Smooth muscle cell (in vitro differentiated cells): Measurements from ENCODE around the gene TNIK. TPM values are rescaled to one million over a fixed set of nuclear protein-coding genes. Genes with fewer than 3 reads are reported as not detected.

Experiments used
- DNase-seq: peaks from one replicate; lab custom pipeline; 2025; ENCODE audit not compliant: unreplicated experiment; lab: John Stamatoyannopoulos, UW
- H2AFZ ChIP-seq: fragments of 200-600 bp; sonication (generic); 2 replicates; pipeline ENCODE4 v1.6.0; 2016; ENCODE audit warnings: antibody characterized with exemption, low read depth, mild to moderate bottlenecking
- H3F3A ChIP-seq: fragments of 200-600 bp; sonication (generic); 2 replicates; pipeline ENCODE4 v1.6.0; 2017; ENCODE audit warnings: antibody characterized with exemption, low read depth
- H3K27ac ChIP-seq: fragments of 200-600 bp; sonication (generic); 2 replicates; pipeline ENCODE4 v1.5.1; 2016; ENCODE audit warnings: low read depth, mild to moderate bottlenecking
- H3K27me3 ChIP-seq: fragments of 200-600 bp; sonication (generic); 2 replicates; pipeline ENCODE4 v1.6.1; 2016; ENCODE audit warnings: low read depth, mild to moderate bottlenecking
- H3K36me3 ChIP-seq: fragments of 200-600 bp; sonication (generic); 2 replicates; pipeline ENCODE4 v1.5.1; 2016; ENCODE audit warnings: low read depth
- H3K4me1 ChIP-seq: fragments of 200-600 bp; sonication (generic); 2 replicates; pipeline ENCODE4 v1.5.1; 2016; ENCODE audit warnings: low read depth
- H3K4me2 ChIP-seq: fragments of 200-600 bp; sonication (generic); 2 replicates; pipeline ENCODE4 v1.6.0; 2016; ENCODE audit warnings: mild to moderate bottlenecking
- H3K4me3 ChIP-seq: fragments of 200-600 bp; sonication (generic); 2 replicates; pipeline ENCODE4 v1.5.1; 2016; ENCODE audit warnings: mild to moderate bottlenecking
- H3K79me2 ChIP-seq: fragments of 200-600 bp; sonication (generic); 2 replicates; pipeline ENCODE4 v1.6.0; 2016; ENCODE audit warnings: low read depth, mild to moderate bottlenecking
- H3K9ac ChIP-seq: fragments of 200-600 bp; sonication (generic); 2 replicates; pipeline ENCODE4 v1.6.0; 2016; ENCODE audit warnings: low read depth
- H3K9me3 ChIP-seq: fragments of 200-600 bp; sonication (generic); replicated peaks from 2 replicates; pipeline ENCODE4 v1.5.1; 2016; ENCODE audit warnings: low read depth
- H4K20me1 ChIP-seq: fragments of 200-600 bp; sonication (generic); 2 replicates; pipeline ENCODE4 v1.6.0; 2016; ENCODE audit warnings: low read depth
- CTCF ChIP-seq: fragments of 200-600 bp; sonication (generic); IDR thresholded peaks from 2 replicates; pipeline ENCODE4 v1.5.1; 2017; ENCODE audit warnings: borderline replicate concordance, mild to moderate bottlenecking, antibody characterized with exemption; ENCODE audit not compliant: insufficient read depth, poor library complexity, severe bottlenecking
- WGBS: methylation state at CpG from one replicate; pipeline ENCODE4 v1.1.7; 2016; ENCODE audit warnings: low lambda C conversion rate; 5-methylcytosine and 5-hydroxymethylcytosine counted together
- polyA plus RNA-seq: library from polyadenylated mRNA; unstranded; fragments of >200 nt; fragmentation: Nextera tagmentation; extraction: Ambion mirVana; gene quantifications from 2 replicates; pipeline ENCODE4 v1.2.1, GENCODE V29; 2016
- total RNA-seq: library from RNA; depleted of rRNA; stranded (reverse); fragments of >200 nt; gene quantifications from 2 replicates; pipeline ENCODE4 v1.2.3, GENCODE V29; 2014

Gene TNIK
- total and polyA plus RNA-seq, 2 experiments from 2014 or later: 10.4 to 12.5 TPM

- no peaks in the 10 kb centered on the region for H4K20me1 ChIP-seq
- no peak for TF ChIP-seq CTCF
- WGBS: 45% methylated on average over 4 of the region's 4 CpGs
Measured at GRCh38 chr3:171181907-171182690, 278.1 kb downstream of the TNIK start.

GRCh38 chr3:171178714-171179113 lies 281.5 kb downstream of the TNIK start:
- no peaks in the 10 kb centered on the region for H3K36me3 ChIP-seq
- no peak overlapping the region for H3K9ac ChIP-seq
- H3K27ac ChIP-seq: no peak overlapping the region
- no peaks in the 10 kb centered on the region for H3F3A ChIP-seq
- H2AFZ ChIP-seq: no peak overlapping the region
- no peak for TF ChIP-seq CTCF
- no peak for DNase-seq
- no peaks in the 10 kb centered on the region for H3K79me2 ChIP-seq
- H3K9me3 ChIP-seq: no peaks in the 10 kb centered on the region
- no peak overlapping the region for H3K4me2 ChIP-seq
- no peaks in the 10 kb centered on the region for H3K27me3 ChIP-seq
- peaks cover 14% of the 10 kb centered on the region for H3K4me1 ChIP-seq
- H3K4me3 ChIP-seq: no peak overlapping the region
- no peaks in the 10 kb centered on the region for H4K20me1 ChIP-seq

More at GRCh38 chr3:171181907-171182690, 278.1 kb downstream of the TNIK start:
- Histone ChIP-seq H2AFZ (no peak overlapping the region), H3K4me2 (peak overlapping the region; percentile 51), H3K9me3 (no peaks in the 10 kb centered on the region), H3K79me2 (no peaks in the 10 kb centered on the region), H3K9ac (no peak overlapping the region), H3F3A (no peaks in the 10 kb centered on the region), H3K27me3 (no peaks in the 10 kb centered on the region), H3K4me3 (no peak overlapping the region), H3K4me1 (peaks cover 3% of the 10 kb centered on the region), H3K36me3 (no peaks in the 10 kb centered on the region), H3K27ac (no peak overlapping the region)
- DNase-seq: no peak

GRCh38 chr3:171177553-171177952 lies 282.7 kb downstream of the TNIK start:
- TF ChIP-seq CTCF: no peak
- H3K79me2 ChIP-seq: no peaks in the 10 kb centered on the region
- no peak overlapping the region for H3K27ac ChIP-seq
- no peak overlapping the region for H2AFZ ChIP-seq
- no peaks in the 10 kb centered on the region for H4K20me1 ChIP-seq
- WGBS: 96% methylated on average over 2 of the region's 2 CpGs
- no peaks in the 10 kb centered on the region for H3K36me3 ChIP-seq
- no peaks in the 10 kb centered on the region for H3F3A ChIP-seq
- no peak for DNase-seq
- no peak overlapping the region for H3K4me2 ChIP-seq
- H3K9me3 ChIP-seq: no peaks in the 10 kb centered on the region
- peaks cover 14% of the 10 kb centered on the region for H3K4me1 ChIP-seq
- H3K4me3 ChIP-seq: no peak overlapping the region
- H3K27me3 ChIP-seq: no peaks in the 10 kb centered on the region
- no peak overlapping the region for H3K9ac ChIP-seq

GRCh38 chr3:171177056-171177455 lies 283.1 kb downstream of the TNIK start:
- Histone ChIP-seq H3K27ac (no peak overlapping the region), H3K9ac (no peak overlapping the region), H3K27me3 (no peaks in the 10 kb centered on the region), H3K9me3 (no peaks in the 10 kb centered on the region), H3K36me3 (no peaks in the 10 kb centered on the region), H3K79me2 (no peaks in the 10 kb centered on the region), H3K4me1 (peaks cover 14% of the 10 kb centered on the region), H4K20me1 (no peaks in the 10 kb centered on the region), H3K4me3 (no peak overlapping the region), H2AFZ (no peak overlapping the region), H3K4me2 (no peak overlapping the region), H3F3A (no peaks in the 10 kb centered on the region)
- TF ChIP-seq CTCF: no peak
- DNase-seq: no peak
- 94% methylated on average over 3 of the region's 3 CpGs for WGBS
